Ishikawa (cell line): ENCODE results near the gene TXLNB.

Experiments
- CEBPB ChIP-seq: IDR thresholded peaks from 2 replicates; pipeline ENCODE4 v1.6.1; 2012
- CREB1 ChIP-seq: IDR thresholded peaks from 2 replicates; pipeline ENCODE4 v1.6.1; 2012; ENCODE audit warnings: low read depth
- EGR1 ChIP-seq: IDR thresholded peaks from 2 replicates; pipeline ENCODE4 v1.6.1; 2012
- EP300 ChIP-seq: IDR thresholded peaks from 2 replicates; pipeline ENCODE4 v1.6.1; 2012; ENCODE audit warnings: borderline replicate concordance
- FOXM1 ChIP-seq: IDR thresholded peaks from 2 replicates; pipeline ENCODE4 v1.6.1; 2012; ENCODE audit warnings: low read depth, borderline replicate concordance
- MAX ChIP-seq: IDR thresholded peaks from 2 replicates; pipeline ENCODE4 v1.6.1; 2012
- NFIC ChIP-seq: IDR thresholded peaks from 2 replicates; pipeline ENCODE4 v1.6.1; 2012
- RAD21 ChIP-seq: IDR thresholded peaks from 2 replicates; pipeline ENCODE4 v1.6.1; 2012; ENCODE audit warnings: low read depth
- REST ChIP-seq: IDR thresholded peaks from 2 replicates; pipeline ENCODE4 v1.6.1; 2012; ENCODE audit warnings: low read depth, mild to moderate bottlenecking
- TAF1 ChIP-seq: IDR thresholded peaks from 2 replicates; pipeline ENCODE4 v1.6.1; 2012; ENCODE audit warnings: low read depth, mild to moderate bottlenecking
- TCF12 ChIP-seq: IDR thresholded peaks from 2 replicates; pipeline ENCODE4 v1.6.1; 2012; ENCODE audit warnings: low read depth
- TEAD4 ChIP-seq: IDR thresholded peaks from 2 replicates; pipeline ENCODE4 v1.6.1; 2012
- USF1 ChIP-seq: IDR thresholded peaks from 2 replicates; pipeline ENCODE4 v1.6.1; 2012
- YY1 ChIP-seq: IDR thresholded peaks from 2 replicates; pipeline ENCODE4 v1.6.1; 2012; ENCODE audit warnings: low read depth
- ZBTB7A ChIP-seq: IDR thresholded peaks from 2 replicates; pipeline ENCODE4 v1.6.1; 2012; ENCODE audit warnings: low read depth

The TXLNB gene

GRCh38 chr6:139294090-139294489 is 2.3 kb upstream of the TXLNB start:
- TF ChIP-seq FOXM1 (no peak), REST (no peak), CREB1 (no peak), EGR1 (no peak), MAX (no peak), YY1 (no peak), RAD21 (no peak), EP300 (no peak), TCF12 (no peak), TEAD4 (no peak), USF1 (no peak), CEBPB (no peak)

- TF ChIP-seq NFIC (no peak), CEBPB (no peak)
Measured at GRCh38 chr6:139290787-139291311, 949 bp downstream of the TXLNB start.

- TF ChIP-seq CEBPB (no peak), TAF1 (no peak), NFIC (no peak), MAX (no peak), YY1 (no peak), REST (no peak), ZBTB7A (no peak)
Measured at GRCh38 chr6:139289233-139289632, 2.6 kb downstream of the TXLNB start.

GRCh38 chr6:139288496-139289040 is 3.2 kb downstream of the TXLNB start:
- no peak for TF ChIP-seq FOXM1
- no peak for TF ChIP-seq MAX
- TF ChIP-seq YY1 = no peak
- TF ChIP-seq NFIC = no peak
- no peak for TF ChIP-seq USF1
- no peak for TF ChIP-seq REST
- TF ChIP-seq CREB1 = no peak
- no peak for TF ChIP-seq ZBTB7A
- no peak for TF ChIP-seq EP300

- TF ChIP-seq CEBPB (no peak), TEAD4 (no peak), TCF12 (no peak), YY1 (no peak), RAD21 (no peak), REST (no peak), MAX (no peak), TAF1 (no peak)
Measured at GRCh38 chr6:139287868-139288267, 3.9 kb downstream of the TXLNB start.
